ENCODE data around the gene MBD3L2.

MBD3L2 gene

DNA sequence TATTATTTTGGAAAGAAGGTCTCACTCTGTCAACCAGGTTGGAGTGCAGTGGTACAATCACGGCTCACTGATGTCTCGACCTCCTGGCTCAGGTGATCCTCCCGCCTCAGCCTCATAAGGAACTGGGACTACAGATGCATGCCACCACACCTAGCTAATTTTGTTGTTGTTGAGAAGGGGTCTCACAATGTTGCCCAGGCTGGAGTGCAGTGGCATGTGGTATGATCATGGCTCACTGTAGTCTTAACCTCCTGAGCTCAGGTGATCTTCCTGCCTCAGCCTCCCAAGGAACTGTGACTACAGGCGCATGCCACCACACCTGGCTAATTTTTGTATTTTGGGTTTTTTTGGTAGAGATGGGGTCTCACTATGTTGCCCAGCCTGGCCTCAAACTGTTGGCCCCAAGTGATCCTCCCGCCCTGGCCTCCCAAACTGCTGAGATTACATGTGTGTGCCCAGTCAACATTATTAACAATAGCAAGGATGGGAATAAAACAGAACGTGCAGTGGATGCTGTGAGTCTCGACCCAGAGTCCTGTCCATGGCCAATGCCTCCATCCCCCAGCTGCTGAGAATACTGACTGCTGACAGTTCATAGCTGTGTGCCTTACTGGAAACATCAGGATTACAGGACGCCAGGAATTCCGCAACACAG is 14.8 kb downstream of the MBD3L2 start:
- DNase-seq, result no peak

DNA sequence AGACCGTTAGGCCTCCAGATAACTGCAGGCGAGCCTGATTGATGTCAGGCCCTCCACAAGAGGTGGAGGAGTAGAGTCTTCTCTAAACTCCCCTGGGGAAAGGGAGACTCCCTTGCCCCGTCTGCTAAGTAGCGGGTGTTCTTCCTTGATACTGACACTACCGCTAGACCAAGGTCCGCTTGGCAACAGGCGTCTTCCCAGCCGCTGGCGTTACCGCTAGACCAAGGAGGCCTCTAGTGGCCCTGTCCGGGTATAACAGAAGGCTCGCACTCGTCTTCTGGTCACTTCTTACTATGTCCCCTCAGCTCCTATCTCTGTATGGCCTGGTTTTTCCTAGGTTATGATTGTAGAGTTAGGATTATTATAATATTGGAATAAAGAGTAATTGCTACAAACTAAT is 18.0 kb downstream of the MBD3L2 start:
- DNase-seq, result peak; percentile 31 to 60

DNA sequence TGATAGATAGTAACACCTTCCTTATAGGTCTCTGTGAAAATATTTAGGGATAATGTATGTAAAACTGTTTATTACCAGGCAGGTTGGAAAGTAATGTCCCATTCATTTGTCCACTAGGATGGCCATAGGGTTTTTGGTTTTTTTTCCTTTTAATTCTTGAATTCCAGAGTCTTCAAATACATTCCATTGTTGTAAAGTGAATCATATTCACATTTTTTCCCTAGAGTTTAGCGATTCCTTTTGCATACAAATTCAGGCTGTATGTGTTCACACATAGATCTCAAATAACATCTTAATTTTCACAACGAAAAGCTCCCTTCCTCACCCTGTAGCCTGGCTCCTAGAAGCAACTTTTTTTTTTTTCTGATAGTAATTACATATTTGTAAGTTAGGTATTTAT is 18.6 kb downstream of the MBD3L2 start:
- no peak for DNase-seq

DNA sequence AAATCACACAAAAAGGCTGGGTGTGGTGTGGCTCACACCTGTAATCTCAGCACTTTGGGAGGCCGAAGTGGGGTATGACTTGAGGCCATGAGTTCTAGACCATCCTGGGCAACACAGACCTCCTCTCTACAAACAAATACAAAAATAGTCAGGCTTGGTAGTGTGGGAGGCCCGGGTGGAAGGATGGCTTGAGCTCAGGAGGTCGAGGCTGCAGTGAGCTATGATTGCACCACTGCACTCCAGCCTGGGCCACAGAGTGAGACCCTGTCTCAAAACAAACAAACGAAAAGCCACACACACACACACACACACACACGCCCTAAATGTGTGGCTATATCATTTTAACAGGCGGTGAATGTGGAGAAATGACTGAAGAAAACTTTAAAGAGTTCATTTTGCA is 19.5 kb downstream of the MBD3L2 start:
- no peak for DNase-seq

DNA sequence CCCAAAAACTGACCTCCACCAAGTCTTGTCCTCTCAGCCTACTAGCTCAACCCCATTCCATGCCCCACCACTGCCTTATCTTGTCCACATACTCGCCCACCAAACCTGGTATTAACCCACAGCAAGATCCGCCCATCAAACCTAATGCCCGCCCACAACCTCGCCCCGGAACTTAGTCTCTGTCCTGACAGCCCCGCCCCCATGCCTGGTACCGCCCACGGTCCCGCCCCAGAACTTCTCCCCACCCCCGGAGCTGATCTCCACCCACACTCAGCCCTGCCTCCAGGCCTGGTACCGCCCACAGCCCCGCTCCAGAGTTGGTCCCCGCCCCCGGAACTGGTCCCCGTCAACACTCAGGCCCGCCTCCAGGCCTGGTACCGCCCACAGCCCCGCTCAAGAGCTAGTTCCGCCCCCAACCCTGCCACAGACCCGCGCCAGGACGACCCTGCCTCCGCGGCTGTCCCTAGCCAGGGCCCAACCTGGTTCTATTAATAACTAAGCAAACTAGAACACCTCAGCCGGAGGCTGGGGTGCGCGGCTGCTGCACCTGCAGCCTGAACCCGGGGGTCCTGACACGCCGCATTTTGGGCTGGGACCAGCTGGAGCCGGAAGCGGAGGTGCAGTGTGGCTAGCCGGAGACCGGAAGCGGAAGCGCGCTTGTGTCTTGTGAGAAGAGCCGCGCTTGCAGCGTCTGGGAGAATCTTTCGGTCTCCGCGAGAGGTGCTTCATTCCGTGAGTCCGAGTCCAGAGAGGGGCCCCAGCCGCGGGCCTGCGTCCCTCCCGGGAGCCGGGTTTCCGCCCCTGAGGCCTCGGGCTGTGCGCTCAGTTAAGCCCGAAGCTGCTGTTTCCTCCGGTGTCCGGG is 20.2 kb downstream of the MBD3L2 start, which contains the start of gene ZNF557:
ZNF557 (plus strand) TSS at position 662 of the 862 bp plus-strand sequence. CDS start 5,372 bp downstream, outside the sequence.
- peak; percentile 91 to 92 for DNase-seq

DNA sequence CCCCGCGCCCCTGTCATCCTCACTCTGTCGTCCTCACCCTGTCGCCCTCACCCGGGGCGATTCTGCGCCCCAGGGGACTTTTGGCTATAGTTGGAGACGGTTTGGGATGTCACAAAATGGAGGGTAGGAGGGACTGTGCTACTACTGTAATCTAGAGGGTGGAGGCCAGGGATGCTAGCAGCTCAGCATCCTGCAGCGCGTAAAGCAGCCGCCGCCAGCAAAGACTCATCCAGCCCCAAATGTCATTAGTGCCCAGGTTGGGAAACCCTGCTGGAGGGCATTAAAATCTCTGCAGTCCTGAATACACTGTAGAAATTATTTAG is 20.7 kb downstream of the MBD3L2 start:
- DNase-seq, result no peak

DNA sequence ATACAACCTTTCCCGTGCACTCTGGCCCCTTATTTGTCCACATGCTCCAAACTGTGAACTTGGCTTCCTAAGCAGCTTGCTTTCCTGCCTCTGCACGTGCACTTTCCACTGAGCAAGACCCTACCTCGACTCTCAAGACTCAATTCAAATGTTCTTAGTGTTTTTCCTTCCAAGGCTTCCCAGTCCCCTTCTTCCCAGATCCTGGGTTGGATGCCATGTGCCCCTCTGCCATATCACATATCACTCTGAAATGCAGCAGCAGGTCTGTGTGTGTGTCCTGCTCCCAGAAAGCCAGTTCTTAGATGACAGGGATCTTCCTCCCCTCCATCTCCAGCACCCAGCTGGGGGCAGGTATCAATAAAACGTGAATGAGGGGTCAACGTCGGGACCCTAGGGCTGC is 23.4 kb downstream of the MBD3L2 start:
- DNase-seq, result no peak

DNA sequence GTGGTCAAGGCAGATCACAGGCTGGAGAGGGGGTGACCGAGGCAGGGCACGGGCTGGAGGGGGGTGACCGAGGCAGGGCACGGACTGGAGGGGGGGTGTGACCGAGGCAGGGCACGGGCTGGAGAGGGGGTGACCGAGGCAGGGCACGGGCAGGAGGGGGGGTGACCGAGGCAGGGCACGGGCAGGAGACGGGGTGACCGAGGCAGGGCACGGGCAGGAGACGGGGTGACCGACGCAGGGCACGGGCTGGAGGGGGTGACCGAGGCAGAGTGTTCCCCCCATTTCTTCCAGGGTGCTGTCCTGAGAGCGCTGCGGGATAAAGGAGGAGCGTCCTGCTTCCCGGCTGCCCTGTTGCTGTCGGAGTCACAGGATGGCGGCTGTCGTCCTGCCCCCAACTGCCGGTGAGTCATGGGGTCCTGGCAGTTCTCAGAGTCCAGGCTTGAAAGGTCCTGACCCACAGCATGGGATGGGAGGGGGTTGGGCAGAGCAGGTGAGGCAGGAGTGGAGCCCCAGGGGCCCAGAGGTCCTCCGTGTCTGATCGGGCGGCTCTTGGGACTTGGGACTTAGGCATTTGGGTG is 25.7 kb downstream of the MBD3L2 start:
- no peak for DNase-seq

DNA sequence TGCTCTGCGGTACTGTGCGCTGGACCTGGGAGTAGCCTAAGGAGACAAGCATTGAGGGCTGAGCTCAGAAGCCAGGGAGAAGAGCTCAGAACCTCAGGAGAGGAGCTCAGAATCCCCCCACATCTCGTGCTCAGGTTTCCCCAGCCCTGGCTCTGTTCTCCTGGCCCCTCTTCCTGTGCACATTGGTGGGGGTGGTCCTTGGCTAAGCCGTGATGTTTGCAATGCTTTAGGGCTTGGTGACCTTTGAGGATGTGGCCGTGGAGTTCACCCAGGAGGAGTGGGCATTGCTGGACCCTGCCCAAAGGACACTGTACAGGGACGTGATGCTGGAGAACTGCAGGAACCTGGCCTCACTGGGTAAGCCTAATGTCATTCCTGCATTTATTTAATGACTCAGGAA is 27.0 kb downstream of the MBD3L2 start:
- DNase-seq, result no peak

DNA sequence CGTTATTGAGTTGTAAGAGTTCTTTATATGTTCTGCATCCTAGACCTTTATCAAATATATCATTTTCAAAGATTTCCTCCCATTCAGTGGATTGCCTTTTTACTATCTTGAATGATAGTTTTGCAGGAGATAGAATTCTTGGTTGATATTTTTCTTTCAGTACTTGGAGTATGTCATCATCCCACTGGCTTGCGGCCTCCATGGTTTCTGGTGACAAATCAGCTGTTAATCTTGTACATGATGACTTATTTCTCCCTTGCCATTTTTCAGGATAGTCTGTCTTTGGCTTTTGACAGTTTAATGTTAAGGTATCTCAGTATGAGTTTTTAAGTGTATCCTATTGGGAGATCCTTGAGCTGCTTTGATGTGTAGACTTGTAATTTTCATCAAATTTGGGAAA is 28.9 kb downstream of the MBD3L2 start:
- no peak for DNase-seq

DNA sequence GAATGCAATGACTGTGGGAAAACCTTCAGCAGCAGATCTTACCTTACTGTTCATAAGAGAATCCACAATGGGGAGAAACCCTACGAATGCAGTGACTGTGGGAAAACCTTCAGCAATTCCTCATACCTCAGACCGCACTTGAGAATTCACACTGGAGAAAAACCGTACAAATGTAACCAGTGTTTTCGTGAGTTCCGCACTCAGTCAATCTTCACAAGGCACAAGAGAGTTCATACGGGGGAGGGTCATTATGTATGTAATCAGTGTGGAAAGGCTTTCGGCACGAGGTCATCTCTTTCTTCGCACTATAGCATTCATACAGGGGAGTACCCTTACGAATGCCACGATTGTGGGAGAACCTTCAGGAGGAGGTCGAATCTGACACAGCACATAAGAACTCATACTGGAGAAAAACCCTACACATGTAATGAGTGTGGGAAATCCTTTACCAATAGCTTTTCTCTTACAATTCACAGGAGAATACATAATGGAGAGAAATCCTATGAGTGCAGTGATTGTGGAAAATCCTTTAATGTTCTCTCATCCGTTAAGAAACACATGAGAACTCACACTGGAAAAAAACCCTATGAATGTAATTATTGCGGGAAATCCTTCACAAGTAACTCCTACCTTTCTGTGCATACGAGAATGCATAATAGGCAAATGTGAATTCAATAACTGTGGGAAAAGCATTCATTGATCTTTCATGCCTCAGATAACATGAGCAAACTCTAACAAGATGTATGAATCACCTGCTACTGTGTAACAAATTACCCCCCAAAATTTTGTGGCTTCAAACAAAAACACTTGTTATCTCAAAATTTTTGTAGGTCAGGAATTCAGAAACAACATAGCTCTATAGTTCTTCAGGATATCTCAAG is 34.2 kb downstream of the MBD3L2 start:
- no peak for DNase-seq

DNA sequence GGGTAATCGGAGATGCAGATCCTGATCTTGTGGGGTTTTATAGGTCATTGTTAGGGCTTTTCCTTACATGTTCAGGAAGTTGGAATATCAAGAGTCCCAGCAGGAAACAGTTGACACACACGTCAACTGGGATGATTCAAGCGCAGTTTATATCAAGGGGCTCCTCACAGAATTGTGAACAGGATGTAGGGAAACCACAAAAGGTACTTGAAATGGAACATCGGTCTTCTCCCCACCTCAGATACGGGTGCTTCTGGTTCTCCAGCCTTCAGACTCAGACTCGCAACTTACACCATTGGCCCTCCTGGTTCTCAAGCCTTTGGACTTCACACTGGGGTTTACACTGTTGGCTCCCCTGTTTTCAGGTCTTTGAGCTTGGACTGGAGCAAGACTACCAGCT is 39.9 kb downstream of the MBD3L2 start:
- DNase-seq, result no peak

DNA sequence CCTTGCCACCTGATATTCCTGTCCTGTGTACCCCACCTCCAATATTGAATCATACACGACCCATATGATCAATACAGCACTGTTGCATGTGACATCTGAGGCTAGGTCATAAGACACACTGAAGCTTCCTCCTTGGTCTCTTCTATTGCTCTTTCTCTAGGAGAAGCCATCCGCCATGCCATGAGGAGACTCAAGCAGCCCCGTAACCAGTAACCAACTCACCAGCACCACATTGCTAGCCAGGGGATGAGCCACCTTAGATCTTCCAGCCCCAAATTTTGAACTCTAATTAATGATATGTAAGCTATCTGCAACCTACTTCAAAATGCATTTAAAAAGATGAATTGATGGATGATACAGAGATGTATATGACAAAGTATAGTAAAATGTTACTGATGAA is 49.0 kb downstream of the MBD3L2 start:
- no peak for DNase-seq

DNA sequence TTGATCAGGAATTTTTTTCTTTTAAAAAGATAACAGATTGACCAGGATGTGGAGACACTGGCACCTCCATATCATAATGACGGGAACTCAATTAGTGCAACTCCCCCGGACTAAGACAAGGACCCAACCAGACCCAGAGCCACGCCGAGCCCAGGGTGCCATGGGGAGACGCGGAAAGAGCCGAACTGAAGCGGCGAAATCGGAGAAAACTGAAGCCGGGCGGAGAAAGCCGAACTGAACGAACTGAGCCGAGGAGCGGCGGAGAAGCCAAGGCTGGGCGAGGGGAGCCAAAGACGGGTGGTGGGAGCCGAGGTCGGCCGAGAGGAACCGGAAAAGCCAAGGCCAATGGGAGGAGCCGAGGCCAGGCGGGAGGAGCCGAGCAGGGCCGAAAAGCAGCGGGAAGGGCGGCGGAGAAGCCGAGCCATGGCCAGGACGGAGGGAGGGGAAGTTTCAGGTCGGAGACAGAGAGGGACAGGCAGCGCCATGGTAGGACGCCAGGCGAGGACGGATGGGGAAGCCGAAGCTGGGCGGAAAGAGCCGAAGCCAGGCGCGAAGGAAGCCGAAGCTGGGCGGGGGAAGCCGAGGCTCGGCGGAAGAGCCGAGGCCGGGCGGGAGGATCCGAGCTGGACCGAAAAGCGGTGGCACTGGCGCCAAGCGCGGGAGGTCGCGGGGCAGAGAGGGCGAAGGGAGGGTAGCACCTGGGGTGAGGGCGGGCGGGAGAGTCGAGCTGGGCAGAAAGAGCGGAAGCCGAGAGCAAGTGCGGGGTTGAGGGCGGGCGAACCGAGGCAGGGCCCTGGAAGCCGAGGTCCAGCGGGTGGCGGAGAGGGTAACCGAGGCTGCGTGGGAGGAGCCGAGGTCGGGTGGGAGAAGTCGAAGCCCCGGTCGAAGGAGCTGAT is 49.8 kb downstream of the MBD3L2 start:
- peak; percentile 83 to 95 for DNase-seq

DNA sequence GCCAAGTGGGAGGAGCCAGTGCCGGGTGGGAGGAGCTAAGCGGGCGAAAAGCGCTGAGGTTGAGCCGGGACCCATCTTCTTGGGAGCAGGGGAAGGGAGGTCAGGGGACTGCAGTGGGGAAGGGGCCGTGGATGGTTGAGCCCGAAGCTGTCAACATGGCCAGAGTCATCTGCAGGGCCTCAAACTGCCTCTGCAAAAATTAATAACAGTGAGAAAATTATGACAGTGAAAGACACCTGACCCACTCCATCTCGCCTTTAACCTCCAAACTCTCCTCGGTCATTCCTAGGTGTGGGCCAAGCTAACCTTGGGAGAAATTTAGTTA is 50.4 kb downstream of the MBD3L2 start:
- no peak for DNase-seq
